GM21576 (cell line): Measurements from ENCODE around the gene TBC1D14.

ENCODE experiments used
- ATAC-seq: cut with Tn5 transposase; IDR thresholded peaks from one replicate; pipeline ENCODE4 v1.9.1; 2021; ENCODE audit warnings: mild to moderate bottlenecking, moderate library complexity; ENCODE audit not compliant: unreplicated experiment

The TBC1D14 gene

DNA sequence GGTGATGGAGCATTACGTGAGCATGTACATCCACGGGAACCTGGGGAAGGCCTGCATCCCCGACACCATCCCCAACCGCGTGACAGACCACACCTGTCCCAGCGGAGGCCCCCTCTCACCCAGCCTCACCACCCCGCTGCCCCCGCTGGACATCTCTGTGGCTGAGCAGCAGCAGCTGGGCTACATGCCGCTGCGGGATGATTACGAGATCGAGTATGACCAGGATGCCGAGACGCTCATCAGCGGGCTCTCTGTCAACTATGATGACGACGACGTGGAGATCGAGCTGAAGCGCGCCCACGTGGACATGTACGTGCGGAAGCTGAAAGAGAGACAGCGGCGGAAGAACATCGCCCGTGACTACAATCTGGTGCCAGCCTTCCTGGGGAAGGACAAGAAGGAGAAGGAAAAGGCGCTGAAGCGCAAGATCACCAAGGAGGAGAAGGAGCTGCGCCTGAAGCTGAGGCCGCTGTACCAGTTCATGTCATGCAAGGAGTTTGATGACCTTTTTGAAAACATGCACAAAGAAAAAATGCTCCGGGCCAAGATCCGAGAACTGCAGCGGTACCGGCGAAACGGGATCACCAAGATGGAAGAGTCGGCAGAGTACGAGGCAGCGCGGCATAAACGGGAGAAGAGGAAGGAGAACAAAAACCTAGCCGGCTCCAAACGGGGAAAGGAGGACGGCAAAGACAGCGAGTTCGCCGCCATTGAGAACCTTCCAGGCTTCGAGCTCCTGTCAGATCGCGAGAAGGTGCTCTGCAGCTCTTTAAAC is 144.7 kb downstream of the TBC1D14 start:
- no peak for ATAC-seq

DNA sequence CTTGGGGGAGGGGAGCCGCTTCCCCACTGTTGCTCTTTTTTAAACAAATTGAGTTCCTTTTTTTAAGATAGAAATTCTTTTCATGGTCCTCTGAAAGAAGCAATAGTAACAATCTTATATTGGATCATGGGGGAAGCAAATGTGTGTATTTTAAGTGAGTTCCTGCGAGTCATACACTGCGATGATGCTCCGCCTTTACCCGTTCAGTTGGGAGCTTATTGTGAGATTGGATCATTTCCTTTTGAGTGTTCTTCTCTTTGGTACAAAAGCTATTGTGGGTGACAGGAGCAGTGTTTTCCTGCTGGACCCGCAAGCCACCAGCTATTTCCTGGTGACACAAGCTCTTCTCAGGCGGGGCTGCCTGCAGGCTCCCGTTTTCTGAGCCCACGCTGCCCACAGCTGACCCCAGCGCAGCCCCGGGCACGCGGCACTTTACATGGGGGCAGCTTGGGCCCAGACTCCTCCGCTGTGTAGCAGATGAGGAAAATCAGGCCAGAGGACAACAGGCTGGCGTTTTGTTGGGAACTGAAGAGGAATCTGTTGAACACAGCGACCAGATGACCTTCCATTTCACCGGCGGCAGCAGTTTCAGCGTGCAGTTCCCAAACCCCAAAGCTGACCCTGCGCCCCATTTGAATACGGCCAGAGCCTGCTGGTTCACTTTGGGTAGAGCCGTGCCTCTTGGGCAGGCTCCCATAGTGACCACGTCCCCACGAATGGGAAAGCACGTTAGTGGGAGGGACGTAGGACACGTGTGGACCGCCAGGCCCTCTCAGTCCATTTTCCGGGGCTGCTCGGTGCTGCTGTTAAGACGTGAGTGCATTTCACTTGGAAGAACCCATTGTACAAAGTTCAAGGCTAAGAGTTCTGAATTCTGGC is 145.7 kb downstream of the TBC1D14 start:
- no peak for ATAC-seq

DNA sequence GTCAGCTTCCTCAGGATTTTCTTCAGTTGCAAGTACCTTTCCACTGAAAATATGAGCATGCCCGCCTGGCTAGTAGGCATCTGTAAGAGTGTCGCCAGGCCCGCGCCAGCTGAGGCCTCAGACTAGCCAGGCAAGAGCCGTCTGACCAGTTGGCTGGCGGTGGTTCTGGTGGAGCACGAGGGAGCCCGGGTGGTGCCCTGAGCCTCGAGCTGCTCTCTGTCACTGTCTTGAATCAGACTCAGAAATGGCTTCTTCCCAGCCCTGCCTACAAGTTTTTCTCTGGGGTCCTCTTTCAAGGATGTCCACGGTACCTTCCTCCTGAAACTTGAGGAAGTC is 146.3 kb downstream of the TBC1D14 start:
- ATAC-seq: no peak

DNA sequence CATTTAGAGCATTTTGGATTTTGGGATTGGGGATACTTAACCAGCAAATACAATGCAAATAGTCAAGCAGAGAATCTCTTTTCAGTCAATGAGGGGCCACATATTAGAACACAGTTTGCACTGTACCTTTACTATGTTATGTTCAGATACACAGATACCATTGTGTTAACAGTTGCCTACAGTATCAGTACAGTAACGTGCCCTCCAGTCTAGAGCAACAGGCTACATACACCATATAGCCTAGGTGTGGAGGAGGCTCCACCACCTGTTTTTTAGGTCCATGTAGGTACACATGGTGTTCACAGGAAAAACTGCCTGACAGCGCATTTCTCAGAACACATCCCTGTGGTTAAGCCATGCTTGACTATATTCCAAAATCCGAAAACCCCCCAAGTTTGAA is 149.2 kb downstream of the TBC1D14 start:
- ATAC-seq: no peak

DNA sequence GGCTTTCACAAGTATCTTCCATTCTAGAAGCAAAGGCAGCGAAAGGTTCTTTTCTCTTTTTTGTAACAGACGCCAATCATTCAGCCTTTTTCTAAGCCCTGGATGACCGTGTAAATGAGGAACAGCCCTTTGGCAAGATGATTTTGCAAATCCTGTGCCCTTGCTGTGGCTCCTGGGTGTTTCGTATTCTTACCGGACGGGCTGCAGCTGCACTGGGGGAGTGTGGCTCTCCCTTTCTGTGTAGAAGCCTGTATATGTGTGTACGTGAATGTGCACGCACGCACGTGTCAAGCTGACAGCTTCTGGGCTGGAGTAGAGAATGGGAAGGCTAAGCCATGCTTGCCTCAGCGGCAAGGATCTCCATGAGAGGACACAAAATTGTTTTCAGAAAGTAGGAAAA is 150.0 kb downstream of the TBC1D14 start:
- no peak for ATAC-seq

DNA sequence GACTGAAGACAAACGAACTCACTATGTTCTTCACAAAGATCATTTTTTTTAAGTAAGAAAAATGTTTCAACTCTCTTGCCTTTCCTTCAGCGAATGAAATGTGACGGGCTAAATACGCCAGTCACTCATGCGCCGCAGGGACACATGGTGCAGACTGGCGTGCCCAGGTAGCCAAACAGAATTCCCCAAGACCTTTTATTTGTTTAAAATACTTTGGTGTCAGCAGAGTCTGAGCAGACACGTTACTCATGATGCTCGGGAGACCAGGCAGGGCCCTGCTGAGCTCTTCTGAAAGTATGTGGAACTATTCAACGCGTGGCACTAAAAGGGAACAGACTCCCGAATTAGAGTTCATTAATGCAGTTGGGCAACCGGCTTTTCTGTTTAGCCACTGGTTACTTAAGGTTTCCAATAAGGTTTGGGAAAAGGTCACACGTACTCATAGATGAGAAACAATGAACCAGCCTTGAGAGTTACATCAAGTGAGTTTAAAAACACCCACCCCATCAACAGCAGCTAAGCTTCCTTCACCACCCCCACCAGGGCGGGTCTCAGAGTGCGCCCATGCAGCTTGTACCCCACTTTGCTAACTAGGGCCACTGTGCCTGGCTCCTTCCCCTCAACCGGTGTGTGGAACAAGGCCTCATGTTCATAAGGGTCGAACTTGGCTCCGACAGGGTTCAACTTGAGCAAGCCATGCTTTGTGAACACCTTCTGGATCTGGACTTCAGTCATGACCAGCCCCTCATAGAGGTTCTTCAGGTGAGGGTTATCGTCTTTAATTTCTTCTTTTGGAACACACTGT is 150.9 kb downstream of the TBC1D14 start:
- ATAC-seq: no peak

DNA sequence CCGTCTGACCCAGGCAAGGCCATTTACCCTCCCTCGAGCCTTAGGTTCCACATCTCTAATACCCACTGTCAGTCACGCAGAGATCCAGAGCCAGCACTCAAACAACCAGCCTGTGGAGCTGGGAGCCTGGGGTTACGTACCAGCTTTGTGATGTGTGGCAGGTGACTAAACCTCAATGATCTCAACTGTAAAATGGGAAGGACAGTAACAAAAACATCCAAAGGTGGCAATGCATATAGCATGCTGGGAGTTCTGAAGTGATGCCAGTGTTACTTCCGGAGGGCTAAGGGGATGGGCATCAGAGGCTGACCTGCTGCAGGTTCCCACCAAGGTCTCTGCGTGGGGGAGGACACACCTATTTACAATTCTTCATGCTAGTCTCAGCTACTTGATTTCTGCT is 152.2 kb downstream of the TBC1D14 start:
- no peak for ATAC-seq

DNA sequence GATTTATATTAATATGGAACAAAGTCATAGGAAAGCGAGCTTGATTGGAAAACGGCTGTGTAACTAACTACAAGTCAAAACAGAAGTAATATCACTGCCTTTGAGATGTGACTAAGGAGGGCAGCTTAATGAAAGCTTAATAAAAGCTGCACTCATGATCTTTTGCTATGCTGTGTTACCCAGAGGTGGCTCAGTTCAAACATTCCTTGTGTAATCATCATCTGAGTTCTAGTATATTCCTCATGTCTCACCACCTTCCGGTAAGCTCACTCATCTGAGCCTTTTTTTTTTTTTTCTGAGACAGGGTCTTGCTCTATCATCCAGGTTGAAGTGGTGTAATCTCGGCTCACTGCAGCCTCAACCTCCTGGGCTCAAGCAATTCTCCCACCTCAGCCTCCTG is 153.2 kb downstream of the TBC1D14 start:
- ATAC-seq: no peak

DNA sequence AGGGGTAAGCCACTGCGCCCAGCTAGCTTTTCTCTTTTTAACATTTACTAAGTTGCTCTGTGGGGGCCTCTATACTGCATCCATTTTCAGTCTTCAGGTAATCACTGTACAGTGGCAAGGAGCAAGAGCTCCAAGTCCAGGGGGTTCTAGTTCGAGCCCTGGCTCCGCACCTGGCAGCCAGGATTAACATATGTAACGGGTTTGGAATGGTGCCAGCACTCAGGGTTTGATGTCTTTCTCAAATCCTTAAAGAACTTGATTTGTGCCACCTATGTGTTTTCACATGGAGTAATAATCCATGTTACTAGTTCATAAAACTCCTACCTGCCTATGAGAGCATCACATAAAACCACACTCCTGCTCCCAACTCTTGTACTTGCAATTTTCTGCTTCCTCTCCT is 153.7 kb downstream of the TBC1D14 start:
- no peak for ATAC-seq

DNA sequence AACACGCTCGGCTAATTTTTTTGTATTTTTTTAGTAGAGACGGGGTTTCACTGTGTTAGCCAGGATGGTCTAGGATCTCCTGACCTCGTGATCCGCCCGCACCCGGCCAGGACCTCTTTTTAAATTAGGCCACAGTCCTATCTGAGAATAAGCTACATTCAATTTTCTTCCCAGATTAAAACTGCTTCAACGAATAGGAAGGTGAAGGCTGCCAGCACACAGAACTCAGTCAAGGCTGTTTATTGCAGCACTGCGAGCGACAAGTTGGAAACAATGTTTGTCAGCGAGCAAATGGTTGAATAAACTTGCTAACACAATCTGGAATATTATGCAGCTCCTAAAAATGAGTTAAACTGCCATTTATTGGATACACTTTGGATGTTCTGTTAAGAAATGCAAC is 156.4 kb downstream of the TBC1D14 start:
- no peak for ATAC-seq

DNA sequence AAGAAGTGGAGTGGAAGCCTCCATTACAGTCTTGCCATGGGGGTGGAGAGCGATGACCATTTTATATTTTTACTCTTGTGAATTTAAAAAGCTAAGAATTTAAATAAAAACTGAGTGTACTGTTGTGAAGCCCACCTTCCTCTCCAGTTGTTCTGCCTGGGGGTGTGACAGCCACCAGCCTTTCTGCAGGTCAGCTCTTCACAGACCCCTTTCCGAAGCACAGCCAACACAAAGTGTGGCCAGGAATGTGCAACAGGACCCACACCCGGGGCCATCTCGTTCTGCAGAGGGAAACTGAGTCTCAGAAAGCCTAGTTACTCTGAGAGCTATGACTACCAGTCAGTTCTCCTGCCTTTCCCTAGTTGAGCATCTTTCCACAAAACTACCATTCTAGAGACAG is 156.9 kb downstream of the TBC1D14 start:
- no peak for ATAC-seq

DNA sequence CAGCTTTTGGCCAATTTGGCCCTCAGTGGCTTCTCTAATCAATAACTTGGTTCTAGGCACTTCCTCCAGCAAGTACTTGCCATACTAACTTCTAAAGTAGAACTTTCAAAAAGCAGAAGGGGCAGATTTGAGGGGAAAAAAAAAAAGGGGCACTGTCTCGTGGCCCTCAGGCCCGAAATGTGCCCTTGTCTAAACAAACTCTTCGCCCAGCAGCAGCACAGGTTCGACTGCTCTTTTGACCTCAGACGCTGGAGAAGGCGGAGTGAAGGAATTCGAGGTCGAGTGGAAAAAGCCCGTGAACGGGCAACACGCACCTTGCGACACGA is 157.5 kb downstream of the TBC1D14 start:
- no peak for ATAC-seq

DNA sequence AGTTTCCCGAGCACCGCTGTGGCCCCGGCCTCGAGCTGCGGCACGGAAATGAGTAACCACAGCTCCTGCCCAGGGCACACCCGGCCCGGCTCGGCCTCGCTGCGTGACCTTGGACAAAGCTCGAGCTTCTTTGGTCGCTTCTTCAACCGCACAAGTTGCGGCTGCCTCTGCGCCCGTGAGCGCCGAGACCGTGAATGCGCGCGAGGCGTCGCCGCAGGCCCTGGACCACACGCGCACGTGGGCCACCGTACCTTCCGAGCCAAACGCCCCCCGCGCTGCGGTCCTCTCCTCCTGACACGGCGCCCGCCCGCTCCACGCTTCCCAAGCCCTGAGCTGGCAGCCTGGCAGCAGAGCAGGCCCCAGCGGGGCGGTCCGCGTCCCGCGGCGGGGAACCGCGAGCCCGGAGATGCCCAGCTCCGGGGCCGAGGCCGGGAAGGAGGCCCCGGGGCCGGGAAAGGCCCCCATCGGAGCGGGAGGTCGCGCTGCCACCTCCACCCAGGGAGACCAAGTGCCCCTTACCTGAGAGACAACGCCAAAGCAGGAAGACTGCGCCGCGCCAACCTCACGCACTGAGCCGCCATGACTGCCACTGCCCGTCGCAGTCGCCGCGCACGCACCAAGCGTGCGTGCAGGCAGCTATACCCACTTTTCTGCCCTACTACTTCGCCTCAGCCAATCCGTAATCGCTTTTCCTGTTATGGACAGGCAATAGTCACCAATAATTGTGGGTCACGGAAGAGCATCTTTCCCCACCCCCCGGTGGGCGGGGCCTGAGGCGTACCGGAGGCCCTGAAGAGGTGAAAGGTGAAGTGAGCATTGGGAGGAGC is 158.0 kb downstream of the TBC1D14 start, which contains the start of gene GRPEL1:
TSS of gene GRPEL1 (minus strand) at position 613 of the 827 bp plus-strand sequence. CDS start at position 581, 32 bp downstream.
- peak; percentile 90 for ATAC-seq

DNA sequence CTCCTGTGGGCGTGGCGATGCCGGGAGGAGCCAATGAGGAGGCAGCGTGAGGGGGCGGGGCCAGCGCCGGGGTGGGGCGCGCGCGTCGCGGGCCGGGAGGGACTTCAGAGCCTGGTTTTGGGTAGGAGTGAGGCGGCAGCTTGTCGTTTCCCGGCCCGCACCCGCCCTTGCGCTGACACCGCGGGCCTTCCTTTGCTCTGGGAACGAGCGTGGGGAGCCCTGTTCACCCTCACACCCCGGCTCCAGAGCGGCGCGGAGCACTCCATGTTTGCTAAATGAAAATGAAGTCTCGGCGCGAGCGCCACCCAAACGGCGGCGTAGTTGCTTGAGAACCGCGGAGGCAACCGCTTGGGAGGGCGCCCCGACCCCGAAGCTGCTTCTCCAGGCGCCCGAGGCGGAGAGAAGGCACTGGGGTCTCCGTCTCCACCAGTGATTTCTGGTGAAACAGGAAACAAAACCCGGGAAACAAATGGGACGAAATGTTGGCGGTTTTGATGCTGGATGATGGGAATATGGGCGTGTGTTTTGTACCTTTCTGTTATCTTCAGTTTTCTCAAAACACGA is 158.7 kb downstream of the TBC1D14 start:
- peak; percentile 13 for ATAC-seq

DNA sequence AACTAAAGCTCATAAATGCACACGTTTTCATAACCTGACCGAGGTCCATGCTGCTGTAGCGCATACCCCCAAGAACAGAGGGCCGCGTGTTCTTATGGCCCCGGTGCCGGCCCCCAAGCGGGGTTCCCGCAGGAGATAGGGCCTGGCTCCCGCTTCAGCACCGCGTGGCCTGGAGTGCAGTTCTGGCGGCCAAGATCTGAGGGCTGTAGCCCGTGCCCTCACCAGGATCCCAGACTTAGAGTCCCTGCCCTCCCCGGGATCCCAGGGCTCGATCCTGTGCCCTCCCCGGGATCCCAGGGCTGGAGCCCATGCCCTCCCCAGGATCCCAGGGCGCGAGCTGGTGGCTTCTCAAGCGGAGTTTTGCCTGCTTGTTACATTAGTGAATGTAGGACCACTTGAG is 159.3 kb downstream of the TBC1D14 start:
- ATAC-seq: no peak

DNA sequence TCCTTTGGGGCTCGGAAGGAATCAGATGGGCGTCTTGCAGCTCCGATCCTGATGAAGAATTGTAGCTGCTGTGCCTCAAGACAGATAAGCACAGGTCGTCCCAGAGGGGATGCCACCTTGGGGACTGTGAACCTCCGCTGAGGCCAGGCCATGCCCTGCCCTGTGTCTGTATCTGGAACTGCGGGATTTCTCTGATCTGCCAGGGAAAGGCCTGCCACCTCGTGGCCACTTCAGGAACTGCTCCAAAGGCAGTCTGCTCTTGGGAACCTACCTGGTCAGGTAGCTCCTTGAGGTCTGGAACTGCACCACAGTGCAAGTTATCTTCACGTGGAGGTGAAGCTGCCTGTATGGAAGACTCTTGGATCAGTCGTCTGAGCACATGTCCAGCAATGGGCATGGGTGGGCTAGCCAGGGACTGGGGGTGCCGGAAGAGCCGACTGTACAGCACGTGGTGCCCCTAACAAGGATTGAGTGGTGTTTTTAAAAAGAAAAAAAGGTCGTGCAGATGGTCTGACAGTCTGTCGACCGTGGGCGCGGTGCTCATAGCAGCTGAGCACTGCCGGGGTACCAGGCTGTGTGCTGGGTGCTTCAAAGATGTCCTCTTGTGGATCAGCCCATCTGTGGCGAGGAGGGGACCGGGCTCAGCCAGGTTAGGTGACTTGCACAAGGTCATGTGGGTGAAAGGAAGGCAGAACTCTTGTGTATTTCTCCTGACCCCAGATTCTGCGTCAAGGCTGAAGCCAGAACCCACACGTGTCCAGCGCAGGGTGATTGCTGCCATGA is 161.3 kb downstream of the TBC1D14 start:
- ATAC-seq: peak; percentile 33

DNA sequence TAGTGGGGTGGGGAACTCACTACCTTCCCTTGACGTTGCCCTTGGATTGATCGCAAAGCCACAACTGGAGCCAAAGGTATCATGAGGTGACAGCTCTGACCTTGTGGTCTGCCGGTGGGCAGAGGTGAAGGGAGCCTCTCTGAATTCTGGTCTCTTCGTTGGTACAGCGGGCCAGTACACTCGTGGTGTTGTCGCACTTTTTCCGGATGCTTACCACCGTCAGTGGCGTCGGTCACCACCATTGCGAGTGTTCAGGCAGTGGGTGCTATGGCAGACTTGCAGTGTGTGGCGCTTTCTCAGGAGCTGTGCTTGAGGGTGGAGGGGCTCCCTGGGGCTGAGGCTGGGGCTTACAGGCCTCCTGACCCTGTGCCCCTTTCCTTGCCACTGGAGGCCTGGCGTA is 163.4 kb downstream of the TBC1D14 start:
- ATAC-seq: no peak

DNA sequence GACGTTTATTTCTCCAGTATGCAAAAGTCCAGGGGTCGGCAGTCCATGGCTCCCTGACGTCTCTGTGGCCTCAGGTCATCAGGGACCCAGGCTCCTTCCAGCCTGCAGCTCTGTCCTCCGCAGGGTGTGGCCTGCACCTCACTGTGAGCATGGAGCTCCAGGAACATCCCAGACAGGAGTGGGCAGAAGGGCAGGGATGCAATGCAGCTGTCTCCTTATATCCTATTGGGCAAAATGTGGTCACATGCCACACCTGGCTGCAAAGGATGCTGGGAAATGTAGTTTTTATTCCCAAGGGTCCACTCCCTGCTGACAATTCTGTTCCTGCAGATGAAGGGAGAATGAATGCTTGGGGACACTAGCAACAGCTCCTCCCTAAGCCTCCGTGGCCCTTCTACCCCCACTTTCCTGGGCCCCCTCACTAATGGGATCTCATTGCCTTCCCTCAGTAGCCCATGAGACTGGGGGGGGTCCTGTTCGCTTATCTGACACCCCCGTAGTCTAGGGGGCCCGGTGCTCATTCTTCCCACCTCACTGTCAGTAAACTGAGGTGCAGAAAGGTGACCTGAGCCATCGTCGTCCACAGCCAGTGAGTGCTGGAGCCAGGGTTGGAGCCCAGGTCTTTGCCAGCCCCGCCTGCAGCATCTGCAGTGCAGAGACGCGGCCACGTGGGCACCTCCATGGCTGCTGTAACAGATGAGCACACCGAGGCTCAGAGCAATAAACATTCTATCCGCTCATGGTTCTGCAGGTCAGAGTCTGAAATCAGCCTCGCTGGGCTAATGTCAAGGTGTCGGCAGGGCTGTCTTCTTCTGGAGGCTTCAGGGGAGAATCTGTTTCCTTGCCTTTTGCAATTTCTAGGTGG is 164.1 kb downstream of the TBC1D14 start:
- no peak for ATAC-seq

DNA sequence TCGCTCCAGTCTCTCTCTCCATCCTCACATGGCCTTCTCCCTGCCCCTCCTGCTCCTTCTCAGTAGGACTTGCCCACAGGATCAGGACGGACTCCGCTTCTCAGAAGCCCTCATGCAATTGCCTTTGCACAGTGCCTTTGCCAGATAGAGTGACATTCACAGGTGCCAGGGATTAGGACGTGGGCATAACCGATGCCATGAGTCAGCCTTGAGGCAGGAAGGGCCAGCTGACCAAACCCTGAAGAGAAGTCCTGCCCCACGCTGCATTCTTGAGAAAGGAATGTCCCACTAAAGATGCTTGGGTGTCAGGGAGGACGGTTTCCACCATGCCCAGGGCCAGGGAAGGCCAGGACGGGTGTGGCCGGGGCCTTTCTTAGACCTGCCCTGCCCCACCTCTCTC is 164.8 kb downstream of the TBC1D14 start:
- no peak for ATAC-seq
